Islet of Langerhans (tissue), 1 donor: ENCODE measurements around the gene ZFR.
"Not testable (repeated sequence)": the region's sequence is repeated elsewhere in the genome, so short reads cannot be mapped to it uniquely, and the experiment has no call there.

Experiments
- FAIRE-seq: peaks from one replicate; lab custom pipeline; 2011; peaks lifted over from hg19 to GRCh38; lab: Jason Lieb, UNC

ZFR gene

GRCh38 chr5:32450952-32451351 lies 6.4 kb upstream of the ZFR start:
- FAIRE-seq = no peak

GRCh38 chr5:32449262-32449661 lies 4.7 kb upstream of the ZFR start:
- FAIRE-seq = no peak

GRCh38 chr5:32446630-32447029 lies 2.1 kb upstream of the ZFR start:
- no peak for FAIRE-seq

GRCh38 chr5:32445831-32446614 lies 1.5 kb upstream of the ZFR start:
- FAIRE-seq = no peak

- FAIRE-seq = no peak
These were observed 783 bp upstream of the ZFR start for GRCh38 chr5:32445287-32445758.

GRCh38 chr5:32443541-32444430 lies 754 bp downstream of the ZFR start:
- FAIRE-seq = no peak

- FAIRE-seq = no peak
These were observed 1.4 kb downstream of the ZFR start for GRCh38 chr5:32443145-32443540.

- no peak for FAIRE-seq
These were observed 5.4 kb downstream of the ZFR start for GRCh38 chr5:32439086-32439642.

GRCh38 chr5:32436553-32437242 lies 7.8 kb downstream of the ZFR start:
- no peak for FAIRE-seq

GRCh38 chr5:32435383-32435782 lies 9.2 kb downstream of the ZFR start:
- FAIRE-seq = no peak

- no peak for FAIRE-seq
These were observed 10.3 kb downstream of the ZFR start for GRCh38 chr5:32434221-32434620.

- FAIRE-seq = no peak
These were observed 11.9 kb downstream of the ZFR start for GRCh38 chr5:32432633-32433032.

- not testable (repeated sequence) for FAIRE-seq
These were observed 13.7 kb downstream of the ZFR start for GRCh38 chr5:32430825-32431224.

GRCh38 chr5:32428426-32428825 lies 16.1 kb downstream of the ZFR start:
- FAIRE-seq = no peak

GRCh38 chr5:32426440-32427151 lies 17.9 kb downstream of the ZFR start:
- no peak for FAIRE-seq

- FAIRE-seq = no peak
These were observed 21.8 kb downstream of the ZFR start for GRCh38 chr5:32422697-32423096.

- no peak for FAIRE-seq
These were observed 23.5 kb downstream of the ZFR start for GRCh38 chr5:32421075-32421474.

GRCh38 chr5:32420506-32420905 lies 24.0 kb downstream of the ZFR start:
- no peak for FAIRE-seq

- FAIRE-seq = no peak
These were observed 24.7 kb downstream of the ZFR start for GRCh38 chr5:32419791-32420190.

- peak; percentile 51 for FAIRE-seq
These were observed 30.9 kb downstream of the ZFR start for GRCh38 chr5:32413466-32414263.

GRCh38 chr5:32410630-32411029 lies 33.9 kb downstream of the ZFR start:
- no peak for FAIRE-seq
